ENCODE results near the gene NDUFA13.

Gene NDUFA13

DNA sequence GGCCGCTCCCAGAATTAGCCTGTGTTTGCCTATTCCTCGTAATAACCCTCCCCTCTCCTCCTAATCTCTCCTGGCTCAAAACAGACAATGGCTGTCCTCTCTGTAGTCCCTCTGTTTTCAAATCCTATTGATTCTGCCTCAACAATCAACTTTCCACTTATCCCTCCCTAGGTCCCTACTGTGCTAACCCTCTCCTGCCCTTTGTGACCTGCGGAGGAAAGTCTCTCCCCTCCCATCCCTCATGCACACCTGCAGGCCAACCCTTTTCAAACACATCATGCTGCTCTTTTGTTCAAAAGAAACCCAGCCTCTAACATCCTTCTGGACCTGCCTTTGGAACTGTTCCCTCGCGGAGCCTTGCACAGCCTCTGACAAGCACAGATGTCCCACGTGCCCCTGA is 59.4 kb downstream of the NDUFA13 start:
- DNase-seq (ENCODE audit: low read depth), result no peak
- H3K4me3 ChIP-seq (replicated peaks; ENCODE audit: low read depth, low read length), result no peak overlapping the region
- TF ChIP-seq, protein P1, sequence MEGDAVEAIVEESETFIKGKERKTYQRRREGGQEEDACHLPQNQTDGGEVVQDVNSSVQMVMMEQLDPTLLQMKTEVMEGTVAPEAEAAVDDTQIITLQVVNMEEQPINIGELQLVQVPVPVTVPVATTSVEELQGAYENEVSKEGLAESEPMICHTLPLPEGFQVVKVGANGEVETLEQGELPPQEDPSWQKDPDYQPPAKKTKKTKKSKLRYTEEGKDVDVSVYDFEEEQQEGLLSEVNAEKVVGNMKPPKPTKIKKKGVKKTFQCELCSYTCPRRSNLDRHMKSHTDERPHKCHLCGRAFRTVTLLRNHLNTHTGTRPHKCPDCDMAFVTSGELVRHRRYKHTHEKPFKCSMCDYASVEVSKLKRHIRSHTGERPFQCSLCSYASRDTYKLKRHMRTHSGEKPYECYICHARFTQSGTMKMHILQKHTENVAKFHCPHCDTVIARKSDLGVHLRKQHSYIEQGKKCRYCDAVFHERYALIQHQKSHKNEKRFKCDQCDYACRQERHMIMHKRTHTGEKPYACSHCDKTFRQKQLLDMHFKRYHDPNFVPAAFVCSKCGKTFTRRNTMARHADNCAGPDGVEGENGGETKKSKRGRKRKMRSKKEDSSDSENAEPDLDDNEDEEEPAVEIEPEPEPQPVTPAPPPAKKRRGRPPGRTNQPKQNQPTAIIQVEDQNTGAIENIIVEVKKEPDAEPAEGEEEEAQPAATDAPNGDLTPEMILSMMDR (IDR thresholded peaks at IDR 0.05; ENCODE audit: low read length, missing control alignments), result no peak
